ENCODE measurements around the gene UBE4A. TPM values are rescaled to one million over a fixed set of nuclear protein-coding genes. Genes with fewer than 3 reads are reported as not detected.

Gene UBE4A
- total and polyA plus RNA-seq, 9 of the 15 experiments (the other 6 are each of a cell fraction or from before 2014, with no cell fraction given): 13.5 to 45.2 (median 26.8) TPM

GRCh38 chr11:118435290-118435892 lies 76.0 kb downstream of the UBE4A start (continued):
- TF ChIP-seq UBTF (IDR thresholded peaks at IDR 0.05; ENCODE audit: borderline replicate concordance in 1 of 2, low read depth in 2 of 2, low read length in 2 of 2): peak; percentile 27 to 75; a peak in 2 of 4 replicates
- TF ChIP-seq TBP (optimal IDR thresholded peaks at IDR 0.05; ENCODE audit: low read depth, low read length): peak; percentile 35
- TF ChIP-seq BHLHE40 (IDR thresholded peaks at IDR 0.05; ENCODE audit: low read length): peak; percentile 40; the same call in 1 of the 2 replicates
- TF ChIP-seq POLR2B (IDR thresholded peaks at IDR 0.05; ENCODE audit: low read depth, partially characterized antibody): peak; percentile 22

DNA sequence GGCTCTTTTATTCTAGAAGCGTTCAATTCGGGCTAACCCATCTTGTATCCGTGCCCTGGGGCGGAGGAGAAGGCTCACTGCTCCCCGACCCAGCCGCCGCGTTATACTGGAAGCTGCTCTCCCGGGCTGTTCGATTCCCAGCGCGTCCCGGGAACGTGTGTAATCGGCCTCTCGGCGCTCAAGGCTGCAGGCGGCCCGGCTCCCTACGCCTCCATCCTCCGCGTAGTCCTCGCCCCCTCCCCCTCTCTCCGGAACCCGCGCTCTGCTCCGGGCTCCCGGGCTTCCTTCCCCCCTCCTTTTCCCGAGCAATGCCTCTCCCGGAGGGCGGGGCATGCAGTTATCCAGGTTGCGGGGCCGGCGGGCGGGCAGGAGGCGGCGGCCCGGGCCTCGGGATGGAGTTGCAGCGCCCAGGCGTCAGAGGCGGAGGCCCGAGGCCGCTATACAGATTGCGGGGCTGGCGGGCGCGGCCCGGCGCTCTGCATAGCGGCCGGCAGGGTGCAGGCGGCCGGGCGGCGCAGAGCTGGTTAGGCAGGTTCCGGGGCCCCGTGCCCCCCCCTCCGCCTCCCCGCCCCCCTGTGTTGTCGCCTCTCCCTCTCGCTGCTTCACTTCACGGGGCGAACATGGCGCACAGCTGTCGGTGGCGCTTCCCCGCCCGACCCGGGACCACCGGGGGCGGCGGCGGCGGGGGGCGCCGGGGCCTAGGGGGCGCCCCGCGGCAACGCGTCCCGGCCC lies 76.7 kb downstream of the UBE4A start, which contains the start of gene KMT2A:
TSS of gene KMT2A (plus strand) at position 600 of the 732 bp plus-strand sequence. CDS start at position 621, 21 bp downstream.
- H3K4me2 ChIP-seq (ENCODE audit: insufficient read depth, low read length): peak within 1 kb of the TSS; percentile 96
- WGBS (ENCODE audit: insufficient coverage, low coverage, missing lambda C conversion rate): 2% methylated on average over 39 of the region's 83 CpGs
- intact Hi-C loops (cut with micrococcal nuclease) (loop anchor here (1.0 to 2.0 kb wide), 2 partner anchors 21 to 53 kb away; no protein-coding TSS in a partner anchor), in situ Hi-C loops (cut with MboI) (no loop called here)
- H3K27me3 ChIP-seq (ENCODE audit: control insufficient read depth in 2 of 2, insufficient read depth in 2 of 2, low read length in 2 of 2): no peaks in the 10 kb centered on the region
- H3K9me1 ChIP-seq (ENCODE audit: control insufficient read depth, insufficient read depth, low read length): no peaks in the 10 kb centered on the region
- peak within 1 kb of the TSS; percentile 89 for H3K27ac ChIP-seq (ENCODE audit: extremely low read depth, low read depth, low read length)
- peak within 1 kb of the TSS; percentile 90 for H2AFZ ChIP-seq (ENCODE audit: low read depth, low read length)
- peaks cover 35% of the 10 kb centered on the region for H4K20me1 ChIP-seq (replicated peaks; ENCODE audit: control insufficient read depth, insufficient read depth, low read length)
- no peaks in the 10 kb centered on the region for H3K9me3 ChIP-seq (replicated peaks; ENCODE audit: control insufficient read depth, insufficient read depth, low read depth, low read length)
- BruUV-seq (replicated peaks): no TSS peak
- POLR2A ChIA-PET: interaction anchor here (0.5 to 2.0 kb wide), 7 partner anchors 12 to 348 kb away, joined by 3 to 6 read pairs (median 3); no protein-coding TSS in a partner anchor
- H3K79me2 ChIP-seq (ENCODE audit: control insufficient read depth, insufficient read depth, low read length): peaks cover 49% of the 10 kb centered on the region
- CTCF ChIA-PET (ENCODE audit: low intra/inter-chr PET ratio): no interaction called here
- ATAC-seq (peak; percentile 69), FAIRE-seq (peak; percentile 15), DNase-seq (ENCODE audit: extremely low read depth in 1 of 4, low spot score in 3 of 4) (peak; percentile 94 to 98 (median 94))
- peaks cover 23% of the 10 kb centered on the region for H3K36me3 ChIP-seq (ENCODE audit: control insufficient read depth, insufficient read depth, low read length)
- peak within 1 kb of the TSS; percentile 91 for H3K4me3 ChIP-seq
- H3K9ac ChIP-seq (ENCODE audit: insufficient read depth in 1 of 2, low read depth in 2 of 2, low read length in 2 of 2): peak within 1 kb of the TSS; percentile 80 to 93
- H3K4me1 ChIP-seq (replicated peaks in 1 of 2; ENCODE audit: control insufficient read depth in 2 of 2, insufficient read depth in 2 of 2, low read length in 2 of 2): peaks cover 32 to 37% of the 10 kb centered on the region in 2 experiments
- TF ChIP-seq MAFK (IDR thresholded peaks at IDR 0.05; ENCODE audit: low read length) (no peak; the same call in 1 of the 2 replicates), NONO (IDR thresholded peaks at IDR 0.05; ENCODE audit: low read depth in 2 of 2, low read length in 1 of 2) (peak in 1 of 2 experiments; percentile 91; a peak in 2 of 4 replicates), STAT5B (CRISPR knock-in tag; IDR thresholded peaks at IDR 0.05) (no peak), NCOR1 (IDR thresholded peaks at IDR 0.05) (peak; percentile 98), CHD1 (IDR thresholded peaks at IDR 0.05; ENCODE audit: low read length) (no peak), NCOA4 (IDR thresholded peaks at IDR 0.05; ENCODE audit: partially characterized antibody) (no peak), NR2C2 (CRISPR knock-in tag; IDR thresholded peaks at IDR 0.05) (peak; percentile 77), NR2C2 (tag; IDR thresholded peaks at IDR 0.05) (peak; percentile 83)
- TF ChIP-seq, protein P1, sequence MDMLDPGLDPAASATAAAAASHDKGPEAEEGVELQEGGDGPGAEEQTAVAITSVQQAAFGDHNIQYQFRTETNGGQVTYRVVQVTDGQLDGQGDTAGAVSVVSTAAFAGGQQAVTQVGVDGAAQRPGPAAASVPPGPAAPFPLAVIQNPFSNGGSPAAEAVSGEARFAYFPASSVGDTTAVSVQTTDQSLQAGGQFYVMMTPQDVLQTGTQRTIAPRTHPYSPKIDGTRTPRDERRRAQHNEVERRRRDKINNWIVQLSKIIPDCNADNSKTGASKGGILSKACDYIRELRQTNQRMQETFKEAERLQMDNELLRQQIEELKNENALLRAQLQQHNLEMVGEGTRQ (CRISPR knock-in tag; IDR thresholded peaks at IDR 0.05): no peak
- TF ChIP-seq, protein P2, sequence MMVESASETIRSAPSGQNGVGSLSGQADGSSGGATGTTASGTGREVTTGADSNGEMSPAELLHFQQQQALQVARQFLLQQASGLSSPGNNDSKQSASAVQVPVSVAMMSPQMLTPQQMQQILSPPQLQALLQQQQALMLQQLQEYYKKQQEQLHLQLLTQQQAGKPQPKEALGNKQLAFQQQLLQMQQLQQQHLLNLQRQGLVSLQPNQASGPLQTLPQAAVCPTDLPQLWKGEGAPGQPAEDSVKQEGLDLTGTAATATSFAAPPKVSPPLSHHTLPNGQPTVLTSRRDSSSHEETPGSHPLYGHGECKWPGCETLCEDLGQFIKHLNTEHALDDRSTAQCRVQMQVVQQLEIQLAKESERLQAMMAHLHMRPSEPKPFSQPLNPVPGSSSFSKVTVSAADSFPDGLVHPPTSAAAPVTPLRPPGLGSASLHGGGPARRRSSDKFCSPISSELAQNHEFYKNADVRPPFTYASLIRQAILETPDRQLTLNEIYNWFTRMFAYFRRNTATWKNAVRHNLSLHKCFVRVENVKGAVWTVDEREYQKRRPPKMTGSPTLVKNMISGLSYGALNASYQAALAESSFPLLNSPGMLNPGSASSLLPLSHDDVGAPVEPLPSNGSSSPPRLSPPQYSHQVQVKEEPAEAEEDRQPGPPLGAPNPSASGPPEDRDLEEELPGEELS (CRISPR knock-in tag; IDR thresholded peaks at IDR 0.05; ENCODE audit: borderline replicate concordance): peak; percentile 68; the same call in 1 of the 2 replicates

Data from K562 (cell line).